Measurements from ENCODE around the gene KLK2.

DNA sequence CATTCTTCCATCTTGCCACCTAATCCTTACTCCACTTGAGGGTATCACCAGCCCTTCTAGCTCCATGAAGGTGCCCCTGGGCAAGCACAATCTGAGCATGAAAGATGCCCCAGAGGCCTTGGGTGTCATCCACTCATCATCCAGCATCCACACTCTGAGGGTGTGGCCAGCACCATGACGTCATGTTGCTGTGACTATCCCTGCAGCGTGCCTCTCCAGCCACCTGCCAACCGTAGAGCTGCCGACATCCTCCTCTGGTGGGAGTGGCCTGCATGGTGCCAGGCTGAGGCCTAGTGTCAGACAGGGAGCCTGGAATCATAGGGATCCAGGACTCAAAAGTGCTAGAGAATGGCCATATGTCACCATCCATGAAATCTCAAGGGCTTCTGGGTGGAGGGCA lies 21.6 kb upstream of the KLK2 start:
- TF ChIP-seq, protein P1, sequence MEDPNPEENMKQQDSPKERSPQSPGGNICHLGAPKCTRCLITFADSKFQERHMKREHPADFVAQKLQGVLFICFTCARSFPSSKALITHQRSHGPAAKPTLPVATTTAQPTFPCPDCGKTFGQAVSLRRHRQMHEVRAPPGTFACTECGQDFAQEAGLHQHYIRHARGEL (CRISPR knock-in tag; IDR thresholded peaks at IDR 0.05): no peak
- TF ChIP-seq, protein P2, sequence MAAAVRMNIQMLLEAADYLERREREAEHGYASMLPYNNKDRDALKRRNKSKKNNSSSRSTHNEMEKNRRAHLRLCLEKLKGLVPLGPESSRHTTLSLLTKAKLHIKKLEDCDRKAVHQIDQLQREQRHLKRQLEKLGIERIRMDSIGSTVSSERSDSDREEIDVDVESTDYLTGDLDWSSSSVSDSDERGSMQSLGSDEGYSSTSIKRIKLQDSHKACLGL (CRISPR knock-in tag; IDR thresholded peaks at IDR 0.05): no peak

All from HepG2 (cell line).